Mesendoderm (in vitro differentiated cells): ENCODE measurements around the gene COMMD1.

Source experiments
- DNase-seq: peaks from one replicate; pipeline ENCODE4 v3.0.0; 2013
- H2AK5ac ChIP-seq: 2 replicates; pipeline ENCODE4 v1.6.1; 2013; ENCODE audit warnings: low read length, inconsistent platforms
- H2BK120ac ChIP-seq: 2 replicates; pipeline ENCODE4 v1.6.1; 2013; ENCODE audit warnings: low read depth, mild to moderate bottlenecking, low read length, moderate library complexity, mixed read lengths
- H2BK15ac ChIP-seq: replicated peaks from 2 replicates; pipeline ENCODE4 v1.6.1; 2013; ENCODE audit warnings: low read depth, mild to moderate bottlenecking, moderate library complexity
- H2BK5ac ChIP-seq: 2 replicates; pipeline ENCODE4 v1.6.1; 2013; ENCODE audit warnings: low read length, inconsistent platforms
- H3K18ac ChIP-seq: 2 replicates; pipeline ENCODE4 v1.6.1; 2013; ENCODE audit warnings: mild to moderate bottlenecking, low read length, mixed read lengths
- H3K23ac ChIP-seq: one replicate; pipeline ENCODE4 v1.6.1; 2013; ENCODE audit warnings: low read length
- H3K27ac ChIP-seq: 2 replicates; pipeline ENCODE4 v1.5.1; 2013; ENCODE audit warnings: low read depth, mild to moderate bottlenecking, inconsistent platforms, low read length, moderate library complexity
- H3K27me3 ChIP-seq: 2 replicates; pipeline ENCODE4 v1.6.1; 2013; ENCODE audit warnings: low read length, control low read depth, mild to moderate bottlenecking, inconsistent platforms; ENCODE audit not compliant: insufficient read depth, poor library complexity
- H3K36me3 ChIP-seq: 2 replicates; pipeline ENCODE4 v1.6.1; 2013; ENCODE audit warnings: low read length, inconsistent platforms; ENCODE audit not compliant: control insufficient read depth, insufficient read depth
- H3K4ac ChIP-seq: one replicate; pipeline ENCODE4 v1.6.1; 2013; ENCODE audit warnings: low read depth, mild to moderate bottlenecking, low read length, moderate library complexity
- H3K4me1 ChIP-seq: 2 replicates; pipeline ENCODE4 v1.6.1; 2013; ENCODE audit warnings: low read depth, low read length, inconsistent platforms; ENCODE audit not compliant: control insufficient read depth
- H3K4me2 ChIP-seq: 2 replicates; pipeline ENCODE4 v1.6.1; 2013; ENCODE audit warnings: low read length
- H3K4me3 ChIP-seq: 2 replicates; pipeline ENCODE4 v1.5.1; 2013; ENCODE audit warnings: mild to moderate bottlenecking, low read length
- H3K56ac ChIP-seq: one replicate; pipeline ENCODE4 v1.6.1; 2013; ENCODE audit warnings: low read length
- H3K79me1 ChIP-seq: 2 replicates; pipeline ENCODE4 v1.6.1; 2013; ENCODE audit warnings: low read length, inconsistent platforms
- H3K79me2 ChIP-seq: 2 replicates; pipeline ENCODE4 v1.6.1; 2013; ENCODE audit warnings: mild to moderate bottlenecking, low read length; ENCODE audit not compliant: control insufficient read depth, insufficient read depth
- H3K9ac ChIP-seq: 2 replicates; pipeline ENCODE4 v1.6.1; 2013; ENCODE audit warnings: low read length, inconsistent platforms
- H4K5ac ChIP-seq: one replicate; pipeline ENCODE4 v1.6.1; 2013; ENCODE audit warnings: low read length
- H4K8ac ChIP-seq: one replicate; pipeline ENCODE4 v1.6.1; 2013; ENCODE audit warnings: low read depth, mild to moderate bottlenecking, control low read depth, low read length, moderate library complexity
- WGBS: extraction: QIAGEN DNeasy Blood & Tissue Kit; methylation state at CpG from one replicate; pipeline ENCODE4 v1.1.7; 2013; ENCODE audit warnings: low lambda C conversion rate, missing lambda C conversion rate; ENCODE audit not compliant: insufficient coverage; ENCODE audit errors: extremely low coverage; 5-methylcytosine and 5-hydroxymethylcytosine counted together

Gene COMMD1

GRCh38 chr2:61924895-61925663, 19.6 kb downstream of the COMMD1 start:
- H3K79me1 ChIP-seq, result no peaks in the 10 kb centered on the region
- H3K4me1 ChIP-seq, result peaks cover 3% of the 10 kb centered on the region
- H3K4me3 ChIP-seq, result no peak overlapping the region
- H3K23ac ChIP-seq, result no peak overlapping the region
- H3K4ac ChIP-seq, result no peak overlapping the region
- H3K56ac ChIP-seq, result peak overlapping the region; percentile 58
- H2BK15ac ChIP-seq, result no peak overlapping the region
- no peak overlapping the region for H2BK120ac ChIP-seq
- H2AK5ac ChIP-seq, result peak overlapping the region; percentile 67
- WGBS, result no CpG with 5 or more reads among the region's 15 CpGs
- H3K79me2 ChIP-seq, result no peaks in the 10 kb centered on the region
- no peaks in the 10 kb centered on the region for H3K27me3 ChIP-seq
- H2BK5ac ChIP-seq, result peak overlapping the region; percentile 81
- no peak overlapping the region for H3K4me2 ChIP-seq
- H3K27ac ChIP-seq, result peak overlapping the region; percentile 67
- peak; percentile 57 for DNase-seq
- H4K5ac ChIP-seq, result peak overlapping the region; percentile 64
- no peaks in the 10 kb centered on the region for H3K36me3 ChIP-seq
- H3K18ac ChIP-seq, result no peak overlapping the region
- no peak overlapping the region for H4K8ac ChIP-seq
- no peak overlapping the region for H3K9ac ChIP-seq

GRCh38 chr2:61926531-61927477, 21.3 kb downstream of the COMMD1 start:
- H3K79me2 ChIP-seq, result no peaks in the 10 kb centered on the region

GRCh38 chr2:61928826-61929461, 23.5 kb downstream of the COMMD1 start:
- Histone ChIP-seq H3K4me3 (no peak overlapping the region), H4K8ac (no peak overlapping the region), H3K18ac (no peak overlapping the region), H3K9ac (no peak overlapping the region), H4K5ac (no peak overlapping the region), H3K4me1 (peaks cover 3% of the 10 kb centered on the region), H2BK5ac (no peak overlapping the region), H3K27ac (no peak overlapping the region), H2BK15ac (no peak overlapping the region), H3K79me2 (no peaks in the 10 kb centered on the region), H2BK120ac (no peak overlapping the region), H3K36me3 (no peaks in the 10 kb centered on the region), H3K4ac (no peak overlapping the region), H2AK5ac (no peak overlapping the region), H3K79me1 (no peaks in the 10 kb centered on the region), H3K56ac (no peak overlapping the region), H3K4me2 (no peak overlapping the region), H3K23ac (no peak overlapping the region), H3K27me3 (no peaks in the 10 kb centered on the region)
- DNase-seq, result peak; percentile 76
- no CpG with 5 or more reads among the region's 5 CpGs for WGBS

More at GRCh38 chr2:61926531-61927477, 21.3 kb downstream of the COMMD1 start:
- Histone ChIP-seq H2BK5ac (no peak overlapping the region), H3K9ac (no peak overlapping the region), H3K27me3 (no peaks in the 10 kb centered on the region), H3K18ac (no peak overlapping the region), H3K4me1 (peaks cover 3% of the 10 kb centered on the region), H4K5ac (no peak overlapping the region), H3K4me3 (no peak overlapping the region), H3K27ac (no peak overlapping the region), H3K4ac (no peak overlapping the region), H2BK15ac (peak overlapping the region; percentile 2), H3K79me1 (no peaks in the 10 kb centered on the region), H3K56ac (no peak overlapping the region), H3K23ac (no peak overlapping the region), H3K4me2 (no peak overlapping the region), H3K36me3 (no peaks in the 10 kb centered on the region), H4K8ac (no peak overlapping the region), H2BK120ac (no peak overlapping the region), H2AK5ac (no peak overlapping the region)
- DNase-seq, result no peak
- WGBS, result no CpG with 5 or more reads among the region's 8 CpGs

GRCh38 chr2:61937098-61937497, 31.6 kb downstream of the COMMD1 start:
- H2AK5ac ChIP-seq, result no peak overlapping the region
- H3K56ac ChIP-seq, result no peak overlapping the region
- H3K9ac ChIP-seq, result no peak overlapping the region
- no peak overlapping the region for H2BK120ac ChIP-seq
- no peak overlapping the region for H4K8ac ChIP-seq
- no peak overlapping the region for H3K4me3 ChIP-seq
- no peaks in the 10 kb centered on the region for H3K79me2 ChIP-seq
- no peak overlapping the region for H3K4me2 ChIP-seq
- DNase-seq, result no peak
- no peak overlapping the region for H3K27ac ChIP-seq
- no peaks in the 10 kb centered on the region for H3K79me1 ChIP-seq
- H2BK5ac ChIP-seq, result no peak overlapping the region
- no peak overlapping the region for H4K5ac ChIP-seq
- H3K4ac ChIP-seq, result no peak overlapping the region
- H3K23ac ChIP-seq, result no peak overlapping the region
- no peak overlapping the region for H3K18ac ChIP-seq
- H3K4me1 ChIP-seq, result no peaks in the 10 kb centered on the region
- WGBS, result no CpG with 5 or more reads among the region's 3 CpGs
- no peaks in the 10 kb centered on the region for H3K27me3 ChIP-seq
- H3K36me3 ChIP-seq, result no peaks in the 10 kb centered on the region
- H2BK15ac ChIP-seq, result no peak overlapping the region

- Histone ChIP-seq H3K23ac (no peak overlapping the region), H3K4me2 (no peak overlapping the region), H3K4me3 (no peak overlapping the region), H4K5ac (no peak overlapping the region), H3K9ac (no peak overlapping the region), H3K18ac (no peak overlapping the region), H3K27me3 (no peaks in the 10 kb centered on the region), H3K79me1 (no peaks in the 10 kb centered on the region), H3K79me2 (no peaks in the 10 kb centered on the region), H3K27ac (no peak overlapping the region), H4K8ac (no peak overlapping the region), H2AK5ac (no peak overlapping the region), H3K4ac (no peak overlapping the region), H2BK5ac (no peak overlapping the region), H3K36me3 (no peaks in the 10 kb centered on the region), H3K56ac (no peak overlapping the region), H2BK15ac (no peak overlapping the region), H3K4me1 (no peaks in the 10 kb centered on the region), H2BK120ac (no peak overlapping the region)
- no CpG with 5 or more reads among the region's 5 CpGs for WGBS
- DNase-seq, result no peak
These were observed 32.4 kb downstream of the COMMD1 start for GRCh38 chr2:61937886-61938285.
